ENCODE measurements around the gene CELSR1.

CELSR1 gene

DNA sequence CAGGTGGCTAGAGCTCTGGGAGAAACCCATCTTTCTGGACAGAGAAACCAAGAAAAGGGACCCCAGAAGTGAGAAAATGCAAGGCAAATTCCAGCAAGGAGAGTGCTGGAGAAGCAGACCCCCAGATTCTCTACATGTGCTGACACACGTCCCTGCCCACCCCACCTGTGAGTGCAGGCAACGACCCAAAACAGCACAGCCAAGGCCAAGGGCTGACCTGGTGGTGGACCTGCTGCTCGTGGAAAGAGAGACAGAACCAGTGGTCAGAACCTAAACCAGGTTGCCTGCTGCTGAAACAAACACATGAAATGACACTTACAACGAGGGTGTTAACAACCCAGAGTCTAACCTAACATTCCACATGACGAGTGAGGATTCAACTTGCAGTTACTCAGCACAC is 177.3 kb downstream of the CELSR1 start:
- DNase-seq (ENCODE audit: low spot score), result no peak
- TF ChIP-seq, protein P1, sequence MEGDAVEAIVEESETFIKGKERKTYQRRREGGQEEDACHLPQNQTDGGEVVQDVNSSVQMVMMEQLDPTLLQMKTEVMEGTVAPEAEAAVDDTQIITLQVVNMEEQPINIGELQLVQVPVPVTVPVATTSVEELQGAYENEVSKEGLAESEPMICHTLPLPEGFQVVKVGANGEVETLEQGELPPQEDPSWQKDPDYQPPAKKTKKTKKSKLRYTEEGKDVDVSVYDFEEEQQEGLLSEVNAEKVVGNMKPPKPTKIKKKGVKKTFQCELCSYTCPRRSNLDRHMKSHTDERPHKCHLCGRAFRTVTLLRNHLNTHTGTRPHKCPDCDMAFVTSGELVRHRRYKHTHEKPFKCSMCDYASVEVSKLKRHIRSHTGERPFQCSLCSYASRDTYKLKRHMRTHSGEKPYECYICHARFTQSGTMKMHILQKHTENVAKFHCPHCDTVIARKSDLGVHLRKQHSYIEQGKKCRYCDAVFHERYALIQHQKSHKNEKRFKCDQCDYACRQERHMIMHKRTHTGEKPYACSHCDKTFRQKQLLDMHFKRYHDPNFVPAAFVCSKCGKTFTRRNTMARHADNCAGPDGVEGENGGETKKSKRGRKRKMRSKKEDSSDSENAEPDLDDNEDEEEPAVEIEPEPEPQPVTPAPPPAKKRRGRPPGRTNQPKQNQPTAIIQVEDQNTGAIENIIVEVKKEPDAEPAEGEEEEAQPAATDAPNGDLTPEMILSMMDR (IDR thresholded peaks at IDR 0.05), result no peak
- Histone ChIP-seq H3K27ac (no peak overlapping the region), H3K4me3 (no peak overlapping the region)

DNA sequence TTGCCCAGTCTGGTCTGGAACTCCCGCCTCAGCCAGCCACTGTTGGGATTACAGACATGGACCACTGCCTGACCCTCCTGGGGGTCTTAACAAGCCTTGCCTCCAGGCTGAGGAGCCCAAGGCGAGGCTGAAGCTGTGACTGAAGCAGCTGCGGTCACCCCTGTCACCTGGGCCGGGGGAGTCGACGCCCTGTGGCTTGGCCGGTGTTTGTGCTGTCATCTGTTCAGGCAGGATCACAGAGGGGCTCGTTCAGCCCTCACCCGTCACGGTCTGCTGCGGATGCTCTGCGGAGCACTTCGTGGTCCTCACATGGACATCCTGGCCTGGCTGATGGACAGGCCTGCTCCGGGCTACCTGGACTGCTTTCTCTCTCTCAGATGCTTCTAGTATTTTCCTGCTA is 178.1 kb downstream of the CELSR1 start:
- TF ChIP-seq, protein P1 (IDR thresholded peaks at IDR 0.05), result no peak
- no peak for DNase-seq (ENCODE audit: low spot score)
- Histone ChIP-seq H3K27ac (no peak overlapping the region), H3K4me3 (no peak overlapping the region)

DNA sequence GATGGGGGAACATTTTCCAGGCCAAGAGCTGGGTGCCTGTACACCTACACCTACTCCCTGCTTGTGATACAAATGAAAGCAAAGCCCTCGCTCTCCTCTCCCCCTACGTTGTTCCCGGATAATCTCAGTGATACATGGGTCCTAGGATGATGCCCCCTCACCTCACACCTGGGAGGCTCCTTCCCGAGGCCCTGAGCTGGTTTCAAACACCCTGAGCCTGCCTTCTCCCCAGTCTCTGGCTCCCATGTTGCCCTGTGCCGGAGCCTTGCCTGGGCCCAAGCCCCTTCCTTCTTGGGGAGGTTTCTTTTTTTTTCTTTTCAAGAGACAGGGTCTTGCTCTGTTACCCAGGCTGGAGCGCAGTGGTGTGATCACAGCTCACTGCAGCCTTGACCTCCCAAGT is 178.7 kb downstream of the CELSR1 start:
- Histone ChIP-seq H3K27ac (no peak overlapping the region), H3K4me3 (no peak overlapping the region)
- TF ChIP-seq, protein P1 (IDR thresholded peaks at IDR 0.05), result no peak
- no peak for DNase-seq (ENCODE audit: low spot score)

DNA sequence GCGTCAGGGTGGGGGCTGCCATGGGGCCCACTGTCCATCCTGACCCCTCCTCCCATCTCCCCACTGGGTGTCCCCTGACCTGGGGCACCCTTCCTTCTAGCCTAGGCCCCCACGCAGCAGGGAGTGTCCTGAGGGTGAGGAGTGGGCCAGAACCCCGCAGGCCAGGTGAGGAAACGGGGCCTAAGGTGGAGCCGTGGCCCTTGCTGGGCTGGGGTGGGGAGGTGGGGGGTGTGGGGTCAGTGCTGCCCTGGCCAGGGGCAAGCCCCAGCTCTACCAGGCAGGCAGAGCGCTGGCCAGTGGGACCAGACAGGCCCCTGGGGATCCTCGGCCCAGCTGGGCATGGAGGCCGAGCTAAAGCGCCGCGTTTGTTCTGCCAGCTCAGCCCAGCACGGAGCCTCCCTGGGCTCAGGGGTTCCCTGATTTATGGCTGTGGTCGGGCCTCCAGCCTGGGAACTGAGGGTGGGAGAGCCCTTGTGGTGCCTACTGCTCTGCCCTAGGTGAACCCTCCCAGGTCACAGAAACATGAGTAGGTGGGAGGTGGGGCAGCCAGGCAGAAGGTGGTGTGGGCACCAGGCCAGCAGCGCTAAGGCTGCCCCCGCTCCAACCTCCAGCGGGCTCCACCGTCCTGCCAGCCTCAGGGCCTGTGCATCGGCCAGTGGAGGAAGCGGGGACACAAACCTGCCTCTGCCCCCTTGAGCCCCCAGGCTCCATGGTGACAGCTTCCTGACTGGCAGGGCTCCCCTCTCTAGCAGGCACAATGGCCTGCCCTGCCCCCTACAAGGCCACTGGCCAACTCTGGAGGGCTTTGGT is 179.5 kb downstream of the CELSR1 start:
- Histone ChIP-seq H3K4me3 (no peak overlapping the region), H3K27ac (no peak overlapping the region)
- TF ChIP-seq, protein P1 (IDR thresholded peaks at IDR 0.05), result no peak
- no peak for DNase-seq (ENCODE audit: low spot score)

DNA sequence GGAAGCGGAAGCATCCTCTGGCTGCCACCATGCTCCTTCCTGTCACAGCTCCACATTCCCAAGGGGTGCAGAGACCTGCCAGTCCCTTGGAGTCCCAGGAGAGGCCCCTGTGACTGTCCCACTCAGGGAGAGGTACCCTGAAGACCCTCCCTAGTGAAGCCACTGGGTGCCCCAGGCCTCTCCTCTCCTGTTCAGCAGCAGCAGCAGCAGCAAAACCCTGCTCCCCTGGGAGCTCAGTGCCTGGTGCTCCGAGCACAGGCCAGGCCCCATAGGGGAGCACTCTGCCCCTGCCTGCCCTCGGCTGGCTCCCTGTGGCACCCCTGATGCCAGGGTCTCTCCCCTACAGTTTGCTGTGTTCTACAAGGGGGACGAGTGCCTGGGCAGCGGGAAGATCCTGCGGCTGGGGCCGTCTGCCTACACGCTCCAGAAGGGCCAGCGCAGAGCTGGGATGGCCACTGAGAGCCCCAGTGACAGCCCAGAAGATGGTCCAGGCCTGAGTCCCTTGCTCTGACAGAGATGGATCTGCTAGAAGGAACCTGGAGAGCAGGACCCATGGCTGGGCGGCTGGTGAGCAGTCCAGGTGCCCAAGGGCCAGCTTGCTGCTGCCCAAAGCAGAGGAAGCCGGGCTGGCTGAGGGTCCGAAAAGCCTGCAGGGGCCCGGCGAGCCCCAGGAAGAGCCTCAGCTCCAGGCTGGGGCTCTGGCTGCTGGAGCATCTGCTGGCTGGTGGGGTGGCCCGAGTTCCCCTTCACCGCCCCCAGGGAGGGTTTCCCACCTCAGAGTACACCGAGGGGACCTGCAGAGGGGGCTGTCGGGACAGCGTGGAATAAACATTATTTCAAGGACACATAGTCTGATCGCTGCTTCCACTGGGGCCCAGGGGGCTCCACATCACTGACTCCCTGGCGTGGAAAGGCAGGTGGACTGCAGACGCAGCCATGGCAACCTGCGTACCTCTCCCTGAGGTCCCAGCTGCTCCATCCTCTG is 180.6 kb downstream of the CELSR1 start:
- DNase-seq (ENCODE audit: low spot score), result no peak
- H3K4me3 ChIP-seq, result no peak overlapping the region
- H3K27ac ChIP-seq, result no peak overlapping the region
- TF ChIP-seq, protein P1 (IDR thresholded peaks at IDR 0.05), result no peak

DNA sequence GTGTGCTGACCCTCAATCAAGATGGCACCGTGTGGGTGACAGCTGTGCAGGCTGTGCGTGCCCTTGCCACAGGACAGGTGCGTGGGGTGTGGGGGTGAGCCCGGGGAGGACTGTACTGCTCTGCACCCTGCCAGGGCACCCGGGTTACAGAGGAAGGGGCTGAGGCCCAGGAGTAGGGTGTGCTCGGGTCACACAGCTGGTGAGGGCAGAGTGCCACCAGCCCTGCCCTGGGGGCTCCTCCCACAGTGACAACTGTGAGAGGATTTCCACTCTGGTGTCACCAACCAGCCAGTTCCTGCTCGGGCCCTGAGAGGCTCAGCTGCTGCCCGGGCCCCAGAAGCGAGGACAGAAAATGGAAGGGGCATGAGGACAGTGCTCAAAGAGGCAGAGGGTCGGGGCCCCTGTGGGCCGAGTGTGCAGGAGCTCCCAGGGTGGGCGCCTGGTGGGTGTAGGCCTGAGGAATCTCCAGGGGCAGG is 181.4 kb downstream of the CELSR1 start:
- H3K4me3 ChIP-seq, result no peak overlapping the region
- H3K27ac ChIP-seq, result no peak overlapping the region
- TF ChIP-seq, protein P1 (IDR thresholded peaks at IDR 0.05), result no peak
- DNase-seq (ENCODE audit: low spot score), result no peak

Data from coronary artery (tissue), 2 donors.